ENCODE results near the gene ARHGAP4. TPM values are rescaled to one million over a fixed set of nuclear protein-coding genes. Genes with fewer than 3 reads are reported as not detected.

The ARHGAP4 gene
- total RNA-seq, 1 donor from 2014 or later = 69.8 TPM

DNA sequence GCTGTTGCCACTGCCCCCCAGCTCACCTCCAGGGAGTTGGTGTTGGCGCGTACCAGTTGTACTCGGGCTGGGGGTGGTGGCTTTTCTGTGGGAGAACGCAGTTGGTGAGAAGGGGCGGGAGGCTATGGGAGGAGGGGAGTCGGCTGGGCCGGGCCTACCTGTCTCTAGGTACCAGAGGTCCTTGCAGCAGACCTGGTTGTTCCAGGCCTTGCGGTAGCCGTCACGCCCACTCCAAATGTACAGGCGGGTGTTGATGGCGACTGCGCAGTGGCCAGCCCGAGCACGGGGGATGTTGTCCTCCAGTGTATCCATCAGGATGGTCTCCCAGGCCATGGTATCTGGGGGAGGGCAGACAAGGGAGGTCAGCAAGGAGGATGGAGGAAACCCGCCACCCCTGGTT lies 34.0 kb upstream of the ARHGAP4 start:
- TF ChIP-seq, protein P1, sequence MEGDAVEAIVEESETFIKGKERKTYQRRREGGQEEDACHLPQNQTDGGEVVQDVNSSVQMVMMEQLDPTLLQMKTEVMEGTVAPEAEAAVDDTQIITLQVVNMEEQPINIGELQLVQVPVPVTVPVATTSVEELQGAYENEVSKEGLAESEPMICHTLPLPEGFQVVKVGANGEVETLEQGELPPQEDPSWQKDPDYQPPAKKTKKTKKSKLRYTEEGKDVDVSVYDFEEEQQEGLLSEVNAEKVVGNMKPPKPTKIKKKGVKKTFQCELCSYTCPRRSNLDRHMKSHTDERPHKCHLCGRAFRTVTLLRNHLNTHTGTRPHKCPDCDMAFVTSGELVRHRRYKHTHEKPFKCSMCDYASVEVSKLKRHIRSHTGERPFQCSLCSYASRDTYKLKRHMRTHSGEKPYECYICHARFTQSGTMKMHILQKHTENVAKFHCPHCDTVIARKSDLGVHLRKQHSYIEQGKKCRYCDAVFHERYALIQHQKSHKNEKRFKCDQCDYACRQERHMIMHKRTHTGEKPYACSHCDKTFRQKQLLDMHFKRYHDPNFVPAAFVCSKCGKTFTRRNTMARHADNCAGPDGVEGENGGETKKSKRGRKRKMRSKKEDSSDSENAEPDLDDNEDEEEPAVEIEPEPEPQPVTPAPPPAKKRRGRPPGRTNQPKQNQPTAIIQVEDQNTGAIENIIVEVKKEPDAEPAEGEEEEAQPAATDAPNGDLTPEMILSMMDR (IDR thresholded peaks at IDR 0.05) = no peak
- H3K4me3 ChIP-seq = no peak overlapping the region
- H3K36me3 ChIP-seq = peaks cover 79% of the 10 kb centered on the region
- ATAC-seq = no peak
- no peaks in the 10 kb centered on the region for H3K9me3 ChIP-seq
- no peak overlapping the region for H3K27ac ChIP-seq
- no peak for DNase-seq
- no peaks in the 10 kb centered on the region for H3K27me3 ChIP-seq
- H3K4me1 ChIP-seq = no peaks in the 10 kb centered on the region
- intact Hi-C loops (cut with DNase I) = no loop called here

DNA sequence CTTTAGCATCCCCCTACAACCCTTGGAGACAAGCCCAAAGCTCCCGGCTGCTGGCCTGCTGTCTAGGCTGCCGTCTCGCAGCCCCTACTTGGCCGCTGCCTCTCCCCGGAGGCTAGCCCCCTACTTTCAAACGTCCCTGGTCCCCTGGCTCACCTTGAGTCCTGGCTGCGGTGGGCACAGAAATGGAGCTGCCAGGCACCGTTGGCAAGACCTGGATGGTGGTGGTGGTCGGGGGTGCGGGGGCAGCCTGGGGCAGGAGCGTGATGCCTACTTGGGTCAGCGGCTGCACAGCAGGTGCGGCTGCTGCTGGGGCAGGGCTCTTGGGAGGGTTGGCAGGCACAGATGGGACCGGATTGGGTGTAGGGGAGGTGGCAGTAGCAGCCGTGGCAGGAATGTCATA lies 33.6 kb upstream of the ARHGAP4 start:
- TF ChIP-seq, protein P1 (IDR thresholded peaks at IDR 0.05) = no peak
- Histone ChIP-seq H3K27me3 (no peaks in the 10 kb centered on the region), H3K4me3 (no peak overlapping the region), H3K9me3 (no peaks in the 10 kb centered on the region), H3K36me3 (peaks cover 79% of the 10 kb centered on the region), H3K27ac (no peak overlapping the region), H3K4me1 (no peaks in the 10 kb centered on the region)
- DNase-seq (no peak), ATAC-seq (no peak)
- intact Hi-C loops (cut with DNase I) = loop anchor here (10.0 kb wide), 1 partner anchor 195 kb away; the partner anchor contains the start of gene PLXNB3

DNA sequence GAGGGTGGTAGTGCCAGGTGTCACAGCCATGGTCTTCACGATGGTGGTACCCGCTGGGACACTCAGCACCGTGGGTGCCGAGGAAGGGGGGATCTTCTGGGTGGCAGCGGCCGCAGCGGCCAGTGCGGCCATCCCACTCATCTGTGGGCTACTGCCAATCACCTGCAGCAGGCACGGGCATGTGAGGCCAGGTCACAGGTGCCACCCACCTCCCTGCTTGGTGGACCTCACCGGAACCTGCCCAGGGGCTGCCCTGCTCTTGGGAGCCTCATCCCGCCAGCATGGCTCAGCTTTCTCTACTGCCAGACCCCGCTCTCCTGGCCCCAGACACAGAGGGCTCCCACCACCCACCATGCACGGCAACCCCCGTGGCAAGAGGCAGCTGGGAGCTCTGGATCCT lies 32.5 kb upstream of the ARHGAP4 start:
- ATAC-seq = no peak
- H3K4me1 ChIP-seq = no peaks in the 10 kb centered on the region
- no peak for DNase-seq
- no peaks in the 10 kb centered on the region for H3K27me3 ChIP-seq
- no peaks in the 10 kb centered on the region for H3K9me3 ChIP-seq
- intact Hi-C loops (cut with DNase I) = loop anchor here (10.0 kb wide), 1 partner anchor 194 kb away; the partner anchor contains the start of gene PLXNB3
- no peak overlapping the region for H3K4me3 ChIP-seq
- no peak overlapping the region for H3K27ac ChIP-seq
- peaks cover 79% of the 10 kb centered on the region for H3K36me3 ChIP-seq
- TF ChIP-seq, protein P1 (IDR thresholded peaks at IDR 0.05) = no peak

DNA sequence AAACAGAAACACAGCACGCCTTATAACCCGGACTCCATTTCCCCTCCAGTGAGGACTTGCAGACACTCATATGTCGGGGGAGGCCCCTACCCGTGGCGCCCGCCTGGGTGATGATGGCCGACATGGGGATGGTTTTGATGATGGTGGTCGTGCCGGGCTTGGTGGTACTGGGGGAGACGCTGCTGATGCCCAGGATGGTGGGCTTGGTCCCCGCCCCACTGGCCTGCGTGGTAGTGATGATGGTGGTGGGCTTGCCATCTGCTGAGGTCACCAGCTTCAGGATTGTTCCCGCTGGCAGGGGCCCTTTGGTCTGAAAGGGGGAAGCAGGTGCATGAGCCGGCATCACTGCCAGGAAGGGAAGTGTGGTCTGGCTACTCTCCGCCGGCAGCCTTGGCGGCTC lies 31.2 kb upstream of the ARHGAP4 start:
- DNase-seq = no peak
- Histone ChIP-seq H3K9me3 (no peaks in the 10 kb centered on the region), H3K36me3 (peaks cover 81% of the 10 kb centered on the region), H3K27me3 (no peaks in the 10 kb centered on the region), H3K27ac (no peak overlapping the region), H3K4me1 (no peaks in the 10 kb centered on the region), H3K4me3 (no peak overlapping the region)
- intact Hi-C loops (cut with DNase I) = loop anchor here (10.0 kb wide), 1 partner anchor 192 kb away; the partner anchor contains the start of gene PLXNB3
- ATAC-seq = no peak
- TF ChIP-seq, protein P1 (IDR thresholded peaks at IDR 0.05) = no peak

DNA sequence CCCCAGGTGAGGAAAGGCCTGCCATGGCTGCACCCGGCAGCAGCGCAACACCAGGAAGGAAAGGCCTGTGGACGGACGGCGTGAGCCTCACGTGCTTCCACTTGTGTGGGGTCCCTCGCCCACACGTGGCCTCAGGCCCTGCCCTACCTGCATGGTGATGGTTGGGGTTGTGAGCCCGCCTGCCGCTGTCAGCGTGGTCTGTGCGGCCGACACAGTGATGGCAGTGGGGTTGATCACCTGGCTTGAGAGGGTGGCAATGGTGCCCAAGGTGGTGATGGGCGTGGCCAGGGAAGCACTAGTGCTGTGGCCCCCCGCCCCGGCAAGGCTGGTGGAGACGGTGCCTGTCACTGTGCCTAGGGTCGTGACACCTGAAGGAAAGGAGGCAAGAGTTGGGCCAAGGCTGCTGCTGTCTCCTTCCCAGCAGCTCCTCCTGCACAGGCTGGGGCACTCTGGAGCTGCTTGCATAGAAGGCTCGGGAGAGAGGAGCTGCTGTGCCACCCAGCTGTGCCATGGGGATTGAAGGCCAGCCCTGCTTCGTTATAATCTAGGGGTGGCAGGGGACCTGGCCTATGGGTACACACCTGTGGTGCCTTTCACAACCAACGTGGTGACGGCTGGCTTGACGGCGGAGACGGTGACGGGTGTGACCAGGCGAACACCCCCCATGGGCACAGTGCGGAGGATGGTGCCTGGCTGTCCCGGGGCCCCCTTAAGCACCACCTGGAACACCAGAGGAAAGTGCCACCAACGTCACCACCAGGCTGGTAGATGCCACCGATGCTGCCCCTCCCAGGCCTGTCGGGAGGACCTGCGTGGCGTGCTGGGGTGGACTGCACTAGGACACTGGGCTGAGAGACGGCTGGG lies 30.2 kb upstream of the ARHGAP4 start:
- Histone ChIP-seq H3K4me1 (no peaks in the 10 kb centered on the region), H3K27me3 (no peaks in the 10 kb centered on the region), H3K4me3 (no peak overlapping the region), H3K27ac (no peak overlapping the region), H3K36me3 (peaks cover 80% of the 10 kb centered on the region), H3K9me3 (no peaks in the 10 kb centered on the region)
- DNase-seq = no peak
- TF ChIP-seq, protein P1 (IDR thresholded peaks at IDR 0.05) = no peak
- ATAC-seq = no peak
- intact Hi-C loops (cut with DNase I) = loop anchor here (10.0 kb wide), 1 partner anchor 191 kb away; the partner anchor contains the start of gene PLXNB3

All from upper lobe of right lung (tissue), 1 donor.